ENCODE results near the gene IL1RAPL2.

The IL1RAPL2 gene

DNA sequence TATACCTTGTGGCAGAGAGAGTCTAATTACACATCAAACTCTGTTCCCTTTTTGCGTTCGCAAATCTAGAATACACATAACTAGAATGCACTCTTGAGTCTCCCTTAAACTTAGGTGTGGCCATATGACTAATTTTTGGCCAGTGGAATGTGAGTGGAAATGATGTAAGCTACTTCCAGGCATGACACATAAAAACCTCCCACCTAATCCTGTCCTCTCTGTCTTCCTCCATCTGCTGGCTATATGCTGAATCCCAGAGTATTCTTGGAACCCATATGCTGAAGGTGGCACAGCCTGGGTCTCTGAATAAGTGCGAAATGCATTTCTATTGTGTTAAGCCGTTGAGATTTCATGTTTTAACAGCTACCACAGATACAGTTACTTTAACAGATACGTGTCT is 986.4 kb downstream of the IL1RAPL2 start:
- no peak for TF ChIP-seq EZH2phosphoT487 (IDR thresholded peaks at IDR 0.05; ENCODE audit: low read depth)
- TF ChIP-seq, protein P1, sequence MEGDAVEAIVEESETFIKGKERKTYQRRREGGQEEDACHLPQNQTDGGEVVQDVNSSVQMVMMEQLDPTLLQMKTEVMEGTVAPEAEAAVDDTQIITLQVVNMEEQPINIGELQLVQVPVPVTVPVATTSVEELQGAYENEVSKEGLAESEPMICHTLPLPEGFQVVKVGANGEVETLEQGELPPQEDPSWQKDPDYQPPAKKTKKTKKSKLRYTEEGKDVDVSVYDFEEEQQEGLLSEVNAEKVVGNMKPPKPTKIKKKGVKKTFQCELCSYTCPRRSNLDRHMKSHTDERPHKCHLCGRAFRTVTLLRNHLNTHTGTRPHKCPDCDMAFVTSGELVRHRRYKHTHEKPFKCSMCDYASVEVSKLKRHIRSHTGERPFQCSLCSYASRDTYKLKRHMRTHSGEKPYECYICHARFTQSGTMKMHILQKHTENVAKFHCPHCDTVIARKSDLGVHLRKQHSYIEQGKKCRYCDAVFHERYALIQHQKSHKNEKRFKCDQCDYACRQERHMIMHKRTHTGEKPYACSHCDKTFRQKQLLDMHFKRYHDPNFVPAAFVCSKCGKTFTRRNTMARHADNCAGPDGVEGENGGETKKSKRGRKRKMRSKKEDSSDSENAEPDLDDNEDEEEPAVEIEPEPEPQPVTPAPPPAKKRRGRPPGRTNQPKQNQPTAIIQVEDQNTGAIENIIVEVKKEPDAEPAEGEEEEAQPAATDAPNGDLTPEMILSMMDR (IDR thresholded peaks at IDR 0.05; ENCODE audit: low read depth, low read length) = no peak
- H3K27ac ChIP-seq (ENCODE audit: low read length) = no peak overlapping the region
- no peaks in the 10 kb centered on the region for H3K9me3 ChIP-seq (ENCODE audit: insufficient read depth, low read length)
- no peak overlapping the region for H3K9ac ChIP-seq (ENCODE audit: low read length)
- H3K36me3 ChIP-seq (replicated peaks; ENCODE audit: low read depth, low read length) = no peaks in the 10 kb centered on the region
- H3K27me3 ChIP-seq (ENCODE audit: low read depth, low read length) = no peaks in the 10 kb centered on the region
- no peak overlapping the region for H3K4me3 ChIP-seq (ENCODE audit: low read length)
- H3K4me1 ChIP-seq (ENCODE audit: low read length) = no peaks in the 10 kb centered on the region
- no peaks in the 10 kb centered on the region for H3K79me2 ChIP-seq (ENCODE audit: low read length)
- H4K20me1 ChIP-seq (ENCODE audit: insufficient read depth, low read length) = no peaks in the 10 kb centered on the region
- no peak overlapping the region for H2AFZ ChIP-seq (ENCODE audit: low read depth, low read length)
- H3K4me2 ChIP-seq (ENCODE audit: low read length) = no peak overlapping the region

DNA sequence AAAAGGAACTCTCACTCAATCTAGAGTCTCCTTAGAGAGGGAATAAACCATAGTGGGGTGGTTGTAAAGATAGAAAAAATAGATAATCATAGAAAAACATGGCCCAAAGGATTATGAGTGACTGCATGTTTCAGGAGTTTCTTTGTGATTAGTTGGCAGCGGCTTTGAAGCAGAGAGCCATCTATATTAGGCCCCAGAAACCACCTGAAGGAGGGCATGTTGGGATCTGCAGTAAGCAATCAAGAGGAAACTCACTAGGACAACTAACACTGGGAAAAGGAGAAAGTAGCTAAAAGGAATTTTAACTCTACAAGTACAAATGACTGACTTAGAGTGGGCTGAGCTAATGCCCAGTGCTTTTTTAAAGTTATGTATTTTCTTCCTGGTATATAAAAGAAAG is 987.1 kb downstream of the IL1RAPL2 start:
- H3K27ac ChIP-seq (ENCODE audit: low read length) = no peak overlapping the region
- no peak overlapping the region for H3K4me2 ChIP-seq (ENCODE audit: low read length)
- no peaks in the 10 kb centered on the region for H3K27me3 ChIP-seq (ENCODE audit: low read depth, low read length)
- no peaks in the 10 kb centered on the region for H3K79me2 ChIP-seq (ENCODE audit: low read length)
- no peak overlapping the region for H2AFZ ChIP-seq (ENCODE audit: low read depth, low read length)
- no peak overlapping the region for H3K9ac ChIP-seq (ENCODE audit: low read length)
- H3K9me3 ChIP-seq (ENCODE audit: insufficient read depth, low read length) = no peaks in the 10 kb centered on the region
- no peak for TF ChIP-seq EZH2phosphoT487 (IDR thresholded peaks at IDR 0.05; ENCODE audit: low read depth)
- TF ChIP-seq, protein P1 (IDR thresholded peaks at IDR 0.05; ENCODE audit: low read depth, low read length) = no peak
- no peak overlapping the region for H3K4me3 ChIP-seq (ENCODE audit: low read length)
- H4K20me1 ChIP-seq (ENCODE audit: insufficient read depth, low read length) = no peaks in the 10 kb centered on the region
- no peaks in the 10 kb centered on the region for H3K4me1 ChIP-seq (ENCODE audit: low read length)
- H3K36me3 ChIP-seq (replicated peaks; ENCODE audit: low read depth, low read length) = no peaks in the 10 kb centered on the region

DNA sequence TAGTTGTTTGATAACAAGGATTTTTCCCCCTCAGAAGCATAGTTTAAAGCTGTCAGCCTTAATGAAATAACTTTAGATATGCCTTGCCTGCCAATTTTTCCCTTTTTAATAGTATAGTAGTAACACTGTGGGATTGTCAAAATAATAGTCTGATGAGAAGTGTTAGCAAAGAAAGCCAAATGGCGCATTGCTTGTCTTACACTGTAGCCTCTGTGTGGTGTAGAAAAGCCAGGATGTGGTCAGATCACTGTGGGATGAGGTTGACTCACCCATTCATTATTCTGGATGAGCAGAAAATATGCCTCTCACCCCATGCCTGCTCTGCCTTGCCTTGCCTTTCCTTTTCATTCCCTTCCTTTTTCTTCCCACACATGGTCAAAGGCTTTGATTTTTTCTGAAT is 998.5 kb downstream of the IL1RAPL2 start:
- Histone ChIP-seq H3K4me3 (ENCODE audit: low read length) (no peak overlapping the region), H3K36me3 (replicated peaks; ENCODE audit: low read depth, low read length) (no peaks in the 10 kb centered on the region), H3K9me3 (ENCODE audit: insufficient read depth, low read length) (no peaks in the 10 kb centered on the region), H3K79me2 (ENCODE audit: low read length) (no peaks in the 10 kb centered on the region), H3K4me1 (ENCODE audit: low read length) (no peaks in the 10 kb centered on the region), H2AFZ (ENCODE audit: low read depth, low read length) (no peak overlapping the region), H3K9ac (ENCODE audit: low read length) (no peak overlapping the region), H3K4me2 (ENCODE audit: low read length) (no peak overlapping the region), H4K20me1 (ENCODE audit: insufficient read depth, low read length) (no peaks in the 10 kb centered on the region), H3K27me3 (ENCODE audit: low read depth, low read length) (no peaks in the 10 kb centered on the region), H3K27ac (ENCODE audit: low read length) (no peak overlapping the region)
- TF ChIP-seq EZH2phosphoT487 (IDR thresholded peaks at IDR 0.05; ENCODE audit: low read depth) = no peak
- TF ChIP-seq, protein P1 (IDR thresholded peaks at IDR 0.05; ENCODE audit: low read depth, low read length) = no peak

DNA sequence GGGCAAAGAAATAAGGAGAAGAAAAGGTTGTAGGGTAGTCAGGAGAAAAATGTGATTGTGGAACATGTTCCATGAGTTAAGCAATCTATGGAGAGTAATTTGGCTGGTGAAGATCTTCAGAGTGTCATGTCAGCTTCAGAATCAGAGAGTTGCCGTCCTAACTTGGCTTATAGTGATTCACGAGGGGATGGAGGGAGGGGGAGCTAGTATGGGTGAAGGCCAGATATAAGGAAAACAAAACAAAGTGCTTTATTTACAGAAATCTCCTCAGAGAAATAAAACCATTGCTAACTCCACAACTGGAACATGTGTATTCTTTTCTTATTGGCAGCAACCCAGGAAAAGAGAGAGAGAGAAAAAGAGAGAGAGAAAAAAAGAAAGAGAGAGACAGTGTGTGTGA is 999.9 kb downstream of the IL1RAPL2 start:
- H3K79me2 ChIP-seq (ENCODE audit: low read length) = no peaks in the 10 kb centered on the region
- no peaks in the 10 kb centered on the region for H3K27me3 ChIP-seq (ENCODE audit: low read depth, low read length)
- H3K4me1 ChIP-seq (ENCODE audit: low read length) = no peaks in the 10 kb centered on the region
- TF ChIP-seq, protein P1 (IDR thresholded peaks at IDR 0.05; ENCODE audit: low read depth, low read length) = no peak
- TF ChIP-seq EZH2phosphoT487 (IDR thresholded peaks at IDR 0.05; ENCODE audit: low read depth) = no peak
- no peak overlapping the region for H2AFZ ChIP-seq (ENCODE audit: low read depth, low read length)
- no peaks in the 10 kb centered on the region for H4K20me1 ChIP-seq (ENCODE audit: insufficient read depth, low read length)
- no peaks in the 10 kb centered on the region for H3K9me3 ChIP-seq (ENCODE audit: insufficient read depth, low read length)
- no peak overlapping the region for H3K9ac ChIP-seq (ENCODE audit: low read length)
- no peak overlapping the region for H3K27ac ChIP-seq (ENCODE audit: low read length)
- H3K36me3 ChIP-seq (replicated peaks; ENCODE audit: low read depth, low read length) = no peaks in the 10 kb centered on the region
- no peak overlapping the region for H3K4me3 ChIP-seq (ENCODE audit: low read length)
- H3K4me2 ChIP-seq (ENCODE audit: low read length) = no peak overlapping the region

Data from OCI-LY3 (cell line).